Measurements from ENCODE around the gene RIIAD1.

RIIAD1 gene

GRCh38 chr1:151774256-151774922 is 53.1 kb downstream of the RIIAD1 start:
- Histone ChIP-seq H3K36me3 (ENCODE audit: control insufficient read depth in 2 of 2, insufficient read depth in 1 of 2, low read length in 2 of 2) (peaks cover 0 to 60% of the 10 kb centered on the region in 2 experiments), H3K27ac (ENCODE audit: extremely low read depth, low read depth, low read length) (no peak overlapping the region), H3K4me1 (ENCODE audit: control insufficient read depth, insufficient read depth, low read length) (no peaks in the 10 kb centered on the region), H3K4me3 (ENCODE audit: low read depth, low read length) (no peak overlapping the region), H3K9me3 (ENCODE audit: control insufficient read depth, insufficient read depth, low read depth, low read length) (no peaks in the 10 kb centered on the region)
- ChIA-PET POLR2A (no interaction called here), CTCF (interaction anchor here (0.6 to 0.9 kb wide), 4 partner anchors 54 to 473 kb away, joined by 3 to 4 read pairs (median 3); no protein-coding TSS in a partner anchor)
- no peak for TF ChIP-seq ELK4 (IDR thresholded peaks at IDR 0.05; ENCODE audit: borderline replicate concordance, low read depth, low read length)
- no peak for TF ChIP-seq ZNF157 (tag by site-specific recombination; IDR thresholded peaks at IDR 0.05)
- TF ChIP-seq ZNF645 (tag by site-specific recombination; IDR thresholded peaks at IDR 0.05), result no peak
- TF ChIP-seq ZNF280C (tag by site-specific recombination; IDR thresholded peaks at IDR 0.05), result no peak
- no peak for TF ChIP-seq ZNF488 (tag by site-specific recombination; IDR thresholded peaks at IDR 0.05)
- no peak for TF ChIP-seq HOXD13 (CRISPR knock-in tag; IDR thresholded peaks at IDR 0.05; ENCODE audit: borderline replicate concordance)
- TF ChIP-seq ZNF10 (tag by site-specific recombination; IDR thresholded peaks at IDR 0.05), result no peak
- TF ChIP-seq ZSCAN30 (tag by site-specific recombination; IDR thresholded peaks at IDR 0.05), result no peak
- TF ChIP-seq ZNF341 (tag by site-specific recombination; IDR thresholded peaks at IDR 0.05; ENCODE audit: low read depth), result no peak
- no peak for TF ChIP-seq ZNF768 (tag by site-specific recombination; IDR thresholded peaks at IDR 0.05)
- TF ChIP-seq PRDM6 (tag by site-specific recombination; IDR thresholded peaks at IDR 0.05), result no peak

- Histone ChIP-seq H3K4me3 (ENCODE audit: low read depth, low read length) (no peak overlapping the region), H3K4me1 (ENCODE audit: control insufficient read depth, insufficient read depth, low read length) (no peaks in the 10 kb centered on the region), H3K27ac (ENCODE audit: extremely low read depth, low read depth, low read length) (no peak overlapping the region), H3K36me3 (ENCODE audit: control insufficient read depth in 2 of 2, insufficient read depth in 1 of 2, low read length in 2 of 2) (peaks cover 0 to 66% of the 10 kb centered on the region in 2 experiments), H3K9me3 (ENCODE audit: control insufficient read depth, insufficient read depth, low read depth, low read length) (no peaks in the 10 kb centered on the region)
- ChIA-PET CTCF (interaction anchor here (0.7 kb wide), 1 partner anchor 60 kb away, joined by 3 read pairs; no protein-coding TSS in a partner anchor), POLR2A (no interaction called here)
- TF ChIP-seq INSM2 (tag by site-specific recombination; IDR thresholded peaks at IDR 0.05) (no peak), ZNF510 (tag by site-specific recombination; IDR thresholded peaks at IDR 0.05; ENCODE audit: insufficient replicate concordance) (no peak), ZNF133 (tag by site-specific recombination; IDR thresholded peaks at IDR 0.05) (no peak), ZNF548 (tag by site-specific recombination; IDR thresholded peaks at IDR 0.05) (no peak), OVOL3 (tag by site-specific recombination; IDR thresholded peaks at IDR 0.05) (no peak), ZIC2 (tag by site-specific recombination; IDR thresholded peaks at IDR 0.05) (no peak), ZNF600 (tag by site-specific recombination; IDR thresholded peaks at IDR 0.05) (no peak), ZNF660 (tag by site-specific recombination; IDR thresholded peaks at IDR 0.05) (no peak), ZNF626 (tag by site-specific recombination; IDR thresholded peaks at IDR 0.05) (no peak), KLF9 (tag by site-specific recombination; IDR thresholded peaks at IDR 0.05; ENCODE audit: low read depth) (no peak), ZNF274 (IDR thresholded peaks at IDR 0.05; ENCODE audit: low read length) (no peak), ZNF274 (tag by site-specific recombination; IDR thresholded peaks at IDR 0.05; ENCODE audit: borderline replicate concordance) (no peak), ZNF211 (tag by site-specific recombination; IDR thresholded peaks at IDR 0.05; ENCODE audit: low read depth) (no peak), SCRT1 (tag by site-specific recombination; IDR thresholded peaks at IDR 0.05; ENCODE audit: borderline replicate concordance) (no peak)
Observed at GRCh38 chr1:151775894-151776664, 54.8 kb downstream of the RIIAD1 start.
